Body of pancreas (tissue), 4 donors: Measurements from ENCODE around the gene AP4E1. TPM values are rescaled to one million over a fixed set of nuclear protein-coding genes. Genes with fewer than 3 reads are reported as not detected.

Experiments
- ATAC-seq: fragments of 150-250 bp; one replicate; pipeline ENCODE4 v1.9.1; 2016
- DNase-seq, 4 donors: peaks; one replicate each; pipeline ENCODE4 v3.0.0-alpha.2; 2019
- H3K27ac ChIP-seq, 4 donors: fragments of 200-600 bp; sonication (generic); 1 replicate in 3 of 4; 2 replicates in 1 of 4; pipeline versions ENCODE4 v1.5.1 to v1.6.1; 2016 to 2019; ENCODE audit warnings: mild to moderate bottlenecking in 1 of 4, mixed read lengths in 1 of 4, moderate library complexity in 1 of 4
- H3K27me3 ChIP-seq, 2 donors: fragments of 200-600 bp; sonication (generic); one replicate each; pipeline ENCODE4 v1.6.0; 2016; ENCODE audit warnings: mild to moderate bottlenecking in 1 of 2
- H3K36me3 ChIP-seq, 2 donors: fragments of 200-600 bp; sonication (generic); replicated peaks in 1 of 2; 2 replicates each; pipeline ENCODE4 v1.5.1; 2016; ENCODE audit warnings: low read depth in 2 of 2; ENCODE audit not compliant: insufficient read depth in 1 of 2
- H3K4me1 ChIP-seq: fragments of 200-600 bp; sonication (generic); one replicate; pipeline ENCODE4 v1.6.0; 2016
- H3K4me3 ChIP-seq, 2 donors: fragments of 200-600 bp; sonication (generic); 1 replicate in 1 of 2; 2 replicates in 1 of 2; pipeline ENCODE4 v1.5.1; 2016 to 2019
- H3K9me3 ChIP-seq, 3 donors: fragments of 200-600 bp; sonication (generic); 1 replicate in 2 of 3; 2 replicates in 1 of 3; pipeline ENCODE4 v1.5.1; 2016
- POLR2A ChIP-seq, 3 donors: fragments of 450-650 bp; IDR thresholded peaks; one replicate each; pipeline ENCODE4 v1.6.1; 2016; ENCODE audit warnings: antibody characterized with exemption in 3 of 3, mild to moderate bottlenecking in 2 of 3
- WGBS, 2 donors: methylation state at CpG; one replicate each; pipeline ENCODE4 v1.1.5; 2017; 5-methylcytosine and 5-hydroxymethylcytosine counted together
- intact Hi-C: fragments of 100-400 bp; cut with DNase I; formaldehyde crosslinking; loops from one replicate; pipeline ENCODE4 v1.15.1; 2023
- total RNA-seq, 2 donors: library from RNA; depleted of rRNA; stranded (reverse); fragments of >200 nt; gene quantifications; one replicate each; pipeline ENCODE4 v1.1.0, GENCODE V29; 2016
- TF ChIP-seq, protein P1 (sequence below), 7 experiments: fragments of 450-650 bp in 4 of 7; fragments of 200-600 bp in 3 of 7; sonication (generic) in 3 of 7; IDR thresholded peaks; one replicate each; pipeline ENCODE4 v1.5.1; 2016 to 2019; ENCODE audit warnings: antibody characterized with exemption in 7 of 7

AP4E1 gene
- total RNA-seq, 2 donors from 2014 or later, result 3.4 to 3.6 TPM

GRCh38 chr15:51038162-51038973 is 129.9 kb downstream of the AP4E1 start:
- TF ChIP-seq POLR2A (IDR thresholded peaks at IDR 0.05), result no peak
- TF ChIP-seq, protein P1, sequence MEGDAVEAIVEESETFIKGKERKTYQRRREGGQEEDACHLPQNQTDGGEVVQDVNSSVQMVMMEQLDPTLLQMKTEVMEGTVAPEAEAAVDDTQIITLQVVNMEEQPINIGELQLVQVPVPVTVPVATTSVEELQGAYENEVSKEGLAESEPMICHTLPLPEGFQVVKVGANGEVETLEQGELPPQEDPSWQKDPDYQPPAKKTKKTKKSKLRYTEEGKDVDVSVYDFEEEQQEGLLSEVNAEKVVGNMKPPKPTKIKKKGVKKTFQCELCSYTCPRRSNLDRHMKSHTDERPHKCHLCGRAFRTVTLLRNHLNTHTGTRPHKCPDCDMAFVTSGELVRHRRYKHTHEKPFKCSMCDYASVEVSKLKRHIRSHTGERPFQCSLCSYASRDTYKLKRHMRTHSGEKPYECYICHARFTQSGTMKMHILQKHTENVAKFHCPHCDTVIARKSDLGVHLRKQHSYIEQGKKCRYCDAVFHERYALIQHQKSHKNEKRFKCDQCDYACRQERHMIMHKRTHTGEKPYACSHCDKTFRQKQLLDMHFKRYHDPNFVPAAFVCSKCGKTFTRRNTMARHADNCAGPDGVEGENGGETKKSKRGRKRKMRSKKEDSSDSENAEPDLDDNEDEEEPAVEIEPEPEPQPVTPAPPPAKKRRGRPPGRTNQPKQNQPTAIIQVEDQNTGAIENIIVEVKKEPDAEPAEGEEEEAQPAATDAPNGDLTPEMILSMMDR (IDR thresholded peaks at IDR 0.05), result no peak
- intact Hi-C loops, result no loop called here
- no peak for ATAC-seq
- Histone ChIP-seq H3K36me3 (no peaks in the 10 kb centered on the region), H3K27me3 (no peaks in the 10 kb centered on the region), H3K27ac (no peak overlapping the region), H3K4me1 (no peaks in the 10 kb centered on the region), H3K9me3 (no peaks in the 10 kb centered on the region), H3K4me3 (no peak overlapping the region)
- no peak for DNase-seq
- 82 to 88% methylated on average over 7 of the region's 7 CpGs for WGBS, 2 donors

- ATAC-seq (no peak), DNase-seq (no peak)
- no peaks in the 10 kb centered on the region for H3K27me3 ChIP-seq
- no peaks in the 10 kb centered on the region for H3K9me3 ChIP-seq
- TF ChIP-seq POLR2A (IDR thresholded peaks at IDR 0.05), result no peak
- no peak overlapping the region for H3K4me3 ChIP-seq
- intact Hi-C loops, result no loop called here
- no peak overlapping the region for H3K27ac ChIP-seq
- H3K4me1 ChIP-seq, result no peaks in the 10 kb centered on the region
- WGBS, 2 donors, result 82 to 94% methylated on average over 2 of the region's 2 CpGs
- no peaks in the 10 kb centered on the region for H3K36me3 ChIP-seq
These were observed 130.5 kb downstream of the AP4E1 start for GRCh38 chr15:51038974-51039319.

- Histone ChIP-seq H3K27me3 (no peaks in the 10 kb centered on the region), H3K36me3 (no peaks in the 10 kb centered on the region), H3K4me1 (peaks cover 12% of the 10 kb centered on the region), H3K4me3 (no peak overlapping the region), H3K27ac (no peak overlapping the region), H3K9me3 (no peaks in the 10 kb centered on the region)
- ATAC-seq (no peak), DNase-seq (no peak)
- 67 to 74% methylated on average over 4 of the region's 4 CpGs for WGBS, 2 donors
- intact Hi-C loops, result no loop called here
- no peak for TF ChIP-seq POLR2A (IDR thresholded peaks at IDR 0.05)
- TF ChIP-seq, protein P1 (IDR thresholded peaks at IDR 0.05), result no peak
These were observed 135.7 kb downstream of the AP4E1 start for GRCh38 chr15:51044037-51044727.

DNA sequence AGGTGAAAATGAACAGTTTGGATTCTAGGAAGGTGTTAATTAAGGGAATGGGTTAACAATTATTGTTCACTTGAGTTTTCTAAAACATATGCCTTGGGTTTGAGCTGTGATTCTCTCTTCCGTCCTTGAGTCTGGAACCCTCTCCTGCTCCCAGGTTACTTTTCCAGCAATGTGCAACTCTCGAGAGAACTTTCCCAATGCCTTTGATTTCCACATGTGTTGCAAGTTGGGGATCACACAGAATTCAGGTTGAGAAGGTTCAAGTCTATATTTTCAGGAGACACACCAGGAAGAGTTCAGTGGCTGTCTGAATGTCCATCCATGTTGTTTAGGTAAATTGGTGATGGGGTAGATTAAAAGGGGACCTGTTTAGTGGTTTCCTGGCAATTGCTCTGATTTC is 137.5 kb downstream of the AP4E1 start:
- 91 to 93% methylated on average over 2 of the region's 2 CpGs for WGBS, 2 donors
- ATAC-seq (no peak), DNase-seq (no peak)
- no peak overlapping the region for H3K27ac ChIP-seq
- H3K9me3 ChIP-seq, result no peaks in the 10 kb centered on the region
- peaks cover 12% of the 10 kb centered on the region for H3K4me1 ChIP-seq
- intact Hi-C loops, result no loop called here
- no peak overlapping the region for H3K4me3 ChIP-seq
- H3K27me3 ChIP-seq, result no peaks in the 10 kb centered on the region
- TF ChIP-seq, protein P1 (IDR thresholded peaks at IDR 0.05), result no peak
- TF ChIP-seq POLR2A (IDR thresholded peaks at IDR 0.05), result no peak
- H3K36me3 ChIP-seq, result no peaks in the 10 kb centered on the region

- peak; percentile 24 for ATAC-seq
- intact Hi-C loops, result no loop called here
These were observed 138.4 kb downstream of the AP4E1 start for GRCh38 chr15:51046799-51047449.

More at GRCh38 chr15:51046799-51047449, 138.4 kb downstream of the AP4E1 start:
- TF ChIP-seq, protein P1 (IDR thresholded peaks at IDR 0.05), result no peak
- TF ChIP-seq POLR2A (IDR thresholded peaks at IDR 0.05), result no peak
- H3K4me3 ChIP-seq, result no peak overlapping the region
- no peak overlapping the region for H3K27ac ChIP-seq
- peaks cover 12% of the 10 kb centered on the region for H3K4me1 ChIP-seq
- 23 to 33% methylated on average over 3 of the region's 3 CpGs for WGBS, 2 donors
- no peaks in the 10 kb centered on the region for H3K9me3 ChIP-seq
- peak; percentile 27 to 48 (median 44) for DNase-seq
- H3K36me3 ChIP-seq, result no peaks in the 10 kb centered on the region
- H3K27me3 ChIP-seq, result no peaks in the 10 kb centered on the region
